VCaP (cell line): ENCODE results near the gene MFRP.

Experiments
- H3K27ac ChIP-seq: fragments of 450-650 bp; 2 replicates; pipeline ENCODE4 v1.5.1; 2017
- TF ChIP-seq, protein P1 (sequence below): fragments of 450-650 bp; conservative IDR thresholded peaks from 2 replicates; pipeline ENCODE4 v1.5.1; 2017; ENCODE audit warnings: mild to moderate bottlenecking, moderate library complexity

Gene MFRP

DNA sequence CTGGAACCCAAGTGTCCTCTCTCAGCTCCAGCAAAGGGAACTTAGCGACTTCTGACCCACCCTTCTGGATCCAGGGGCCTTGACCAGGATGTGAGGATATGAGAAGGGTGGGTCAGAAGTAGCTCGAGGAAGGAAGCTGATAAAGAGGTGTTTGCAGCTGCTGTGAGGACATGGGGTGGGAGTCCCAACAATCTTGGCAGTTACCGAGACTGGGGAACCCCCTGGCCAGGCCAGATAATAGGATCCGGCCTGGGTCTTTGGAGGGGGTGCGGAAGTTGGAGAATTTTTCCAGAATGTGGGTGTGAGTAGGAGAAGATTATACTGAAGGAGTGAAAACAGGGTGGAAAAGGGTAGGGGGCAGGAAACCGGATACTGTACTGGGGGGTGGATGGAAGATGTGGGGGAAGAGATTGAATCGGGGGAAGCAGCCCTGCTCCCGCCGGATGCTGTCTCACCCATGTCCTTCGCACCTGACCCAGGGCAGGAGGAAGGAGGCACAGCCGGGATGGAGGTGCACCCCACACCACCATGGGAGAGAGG lies 26.7 kb downstream of the MFRP start:
- no peak overlapping the region for H3K27ac ChIP-seq
- TF ChIP-seq, protein P1, sequence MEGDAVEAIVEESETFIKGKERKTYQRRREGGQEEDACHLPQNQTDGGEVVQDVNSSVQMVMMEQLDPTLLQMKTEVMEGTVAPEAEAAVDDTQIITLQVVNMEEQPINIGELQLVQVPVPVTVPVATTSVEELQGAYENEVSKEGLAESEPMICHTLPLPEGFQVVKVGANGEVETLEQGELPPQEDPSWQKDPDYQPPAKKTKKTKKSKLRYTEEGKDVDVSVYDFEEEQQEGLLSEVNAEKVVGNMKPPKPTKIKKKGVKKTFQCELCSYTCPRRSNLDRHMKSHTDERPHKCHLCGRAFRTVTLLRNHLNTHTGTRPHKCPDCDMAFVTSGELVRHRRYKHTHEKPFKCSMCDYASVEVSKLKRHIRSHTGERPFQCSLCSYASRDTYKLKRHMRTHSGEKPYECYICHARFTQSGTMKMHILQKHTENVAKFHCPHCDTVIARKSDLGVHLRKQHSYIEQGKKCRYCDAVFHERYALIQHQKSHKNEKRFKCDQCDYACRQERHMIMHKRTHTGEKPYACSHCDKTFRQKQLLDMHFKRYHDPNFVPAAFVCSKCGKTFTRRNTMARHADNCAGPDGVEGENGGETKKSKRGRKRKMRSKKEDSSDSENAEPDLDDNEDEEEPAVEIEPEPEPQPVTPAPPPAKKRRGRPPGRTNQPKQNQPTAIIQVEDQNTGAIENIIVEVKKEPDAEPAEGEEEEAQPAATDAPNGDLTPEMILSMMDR: no peak

DNA sequence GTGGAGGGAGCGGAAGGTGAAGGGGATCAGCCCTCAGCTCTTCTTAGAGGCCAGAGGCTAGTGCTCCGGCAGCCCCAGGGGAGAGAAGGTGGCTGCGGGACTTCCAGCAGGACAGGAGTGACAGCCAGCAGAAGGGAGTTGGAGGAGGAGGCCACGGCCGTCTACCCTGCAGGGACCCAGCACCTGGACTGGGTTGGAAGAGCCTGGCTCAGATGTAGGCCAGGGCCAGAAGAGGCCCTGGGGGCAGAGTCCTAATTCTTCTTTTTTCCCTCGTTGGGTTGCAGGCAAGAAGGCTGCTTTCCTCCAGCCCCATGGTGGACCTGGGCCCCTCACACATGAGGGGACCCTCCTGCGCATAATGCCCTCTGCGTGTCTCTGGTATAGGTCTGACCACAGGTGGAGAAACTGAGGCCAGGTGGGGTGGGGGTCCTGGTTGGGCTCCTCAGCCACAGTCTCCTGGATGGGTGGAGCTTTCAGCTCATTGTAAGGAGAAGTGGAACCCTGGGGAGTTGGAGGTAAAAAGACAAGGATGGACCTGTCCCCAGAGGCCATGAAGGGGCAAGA lies 27.3 kb downstream of the MFRP start:
- H3K27ac ChIP-seq: no peak overlapping the region

DNA sequence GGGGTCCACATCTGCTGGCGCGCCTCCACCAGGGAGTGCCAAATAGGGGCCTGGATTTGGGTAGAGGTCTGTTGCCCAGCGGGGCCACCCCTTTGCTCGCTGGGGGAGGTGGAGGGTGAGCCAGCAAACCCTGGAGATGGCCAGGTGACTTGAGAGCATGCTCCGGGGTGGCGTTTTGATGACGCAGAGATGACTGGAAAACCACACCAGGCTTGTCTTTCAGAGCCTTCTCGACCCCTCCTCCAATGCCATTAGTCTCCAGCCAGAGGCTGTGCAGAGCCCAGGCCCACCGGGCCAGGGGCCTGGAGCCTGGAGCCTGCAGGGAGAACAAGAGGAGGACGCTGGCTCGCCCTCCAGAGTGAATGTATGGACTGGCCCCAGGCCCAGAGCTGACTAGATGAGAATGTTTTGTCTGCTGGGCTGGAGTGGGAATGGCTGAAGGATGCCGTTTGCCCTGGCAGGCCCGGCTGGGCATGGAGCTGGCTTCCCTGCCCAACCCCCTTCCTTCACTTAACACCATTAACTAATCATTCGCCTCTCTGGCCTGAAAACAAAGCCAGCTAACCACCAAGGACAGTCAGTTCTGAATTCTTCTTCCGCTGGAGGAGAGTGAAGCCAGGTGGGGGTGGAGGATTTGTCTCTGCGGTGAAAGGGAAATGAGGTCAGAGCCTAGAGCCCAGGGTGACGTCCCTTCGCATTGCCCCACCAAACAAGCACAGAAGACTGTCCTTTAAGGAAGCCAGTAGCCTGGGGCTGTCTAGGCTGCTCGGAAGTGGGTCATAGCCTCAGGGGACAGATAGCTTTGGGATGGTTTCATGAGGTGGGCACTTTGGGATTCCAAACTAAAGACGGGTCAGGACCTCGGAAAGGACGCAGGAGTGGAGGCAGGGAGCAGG lies 28.0 kb downstream of the MFRP start:
- H3K27ac ChIP-seq: no peak overlapping the region
- TF ChIP-seq, protein P1: no peak

More for the DNA sequence above, 27.3 kb downstream of the MFRP start:
- TF ChIP-seq, protein P1: no peak

DNA sequence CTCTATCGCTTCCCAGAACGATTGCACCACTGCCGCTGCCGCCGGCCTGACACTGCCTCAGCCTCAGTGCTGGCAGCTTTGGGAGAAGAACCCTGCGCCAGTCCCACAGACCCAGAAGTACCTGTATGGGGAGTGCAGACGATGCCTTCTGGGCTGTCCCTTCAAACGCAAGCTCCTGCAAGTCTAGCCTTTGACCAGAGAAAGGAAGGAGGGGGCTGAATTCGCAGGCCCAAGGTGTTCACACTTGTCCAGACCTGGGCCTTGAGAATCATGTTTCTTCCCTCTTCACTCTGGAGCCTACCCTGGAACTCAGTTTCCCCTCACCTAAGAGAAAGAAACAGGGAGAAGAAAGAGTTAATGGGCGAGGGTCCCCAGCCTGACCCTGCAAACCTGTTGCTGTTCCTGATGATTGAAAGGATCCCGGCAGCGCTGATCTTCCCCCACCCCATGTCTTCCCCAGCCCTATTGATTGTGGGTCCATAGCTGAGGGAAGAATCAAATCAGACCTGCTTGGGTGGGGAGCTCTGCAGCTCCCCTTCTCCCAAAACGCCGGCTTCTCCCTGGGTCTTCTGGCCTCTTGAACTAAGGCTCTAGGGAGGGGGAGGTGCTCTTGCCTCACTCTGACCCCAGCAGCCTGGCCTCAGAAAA lies 28.8 kb downstream of the MFRP start:
- H3K27ac ChIP-seq: peak overlapping the region; percentile 78; the same call in 1 of the 2 replicates
- TF ChIP-seq, protein P1: no peak

DNA sequence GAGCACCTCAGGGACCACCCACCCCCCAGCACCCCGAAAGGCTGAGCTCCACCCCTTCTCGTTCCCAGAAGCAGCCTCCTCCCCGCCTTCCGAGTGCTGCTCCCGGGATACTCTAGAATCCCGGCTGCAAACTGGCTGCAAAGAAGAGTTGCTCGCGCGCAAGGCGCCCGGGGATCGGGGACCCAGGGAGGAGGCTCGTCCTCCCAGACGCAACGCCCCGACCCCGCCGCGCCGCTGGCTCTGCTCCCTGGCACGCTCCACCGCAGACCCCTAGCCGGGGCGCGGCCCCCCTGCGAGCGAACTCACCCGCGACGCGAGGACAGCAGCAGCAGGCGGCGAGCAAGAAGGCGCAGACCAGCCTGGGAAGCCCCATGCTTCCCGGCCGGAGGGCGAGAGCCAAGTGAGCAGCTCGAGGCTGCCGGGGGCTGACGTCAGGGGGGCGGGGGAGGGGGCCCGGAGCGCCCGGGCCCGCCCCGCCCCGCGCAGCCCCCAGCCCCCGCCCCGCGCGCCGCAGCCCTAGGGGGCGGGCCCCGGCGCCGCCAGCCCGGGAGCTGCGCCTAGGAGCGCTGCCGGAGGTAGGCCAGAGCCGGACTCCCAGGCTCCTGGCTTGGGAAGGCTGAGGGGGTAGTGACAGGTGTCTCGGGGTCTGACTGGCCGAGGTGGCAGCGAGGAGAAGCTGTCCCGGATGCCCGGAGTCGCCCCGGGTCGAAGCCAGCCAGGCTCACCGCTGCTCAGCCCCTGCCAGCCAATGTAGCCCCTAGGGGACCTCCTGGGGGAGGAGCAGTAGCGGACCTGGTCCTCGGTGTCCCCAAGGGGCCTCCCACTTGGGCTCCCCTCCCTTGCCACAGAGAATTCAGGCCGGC lies 29.5 kb downstream of the MFRP start, which contains the start of gene MCAM:
TSS of gene MCAM (minus strand) at position 402 of the 863 bp plus-strand sequence. CDS start at position 373, 29 bp downstream.
- TF ChIP-seq, protein P1: no peak

DNA sequence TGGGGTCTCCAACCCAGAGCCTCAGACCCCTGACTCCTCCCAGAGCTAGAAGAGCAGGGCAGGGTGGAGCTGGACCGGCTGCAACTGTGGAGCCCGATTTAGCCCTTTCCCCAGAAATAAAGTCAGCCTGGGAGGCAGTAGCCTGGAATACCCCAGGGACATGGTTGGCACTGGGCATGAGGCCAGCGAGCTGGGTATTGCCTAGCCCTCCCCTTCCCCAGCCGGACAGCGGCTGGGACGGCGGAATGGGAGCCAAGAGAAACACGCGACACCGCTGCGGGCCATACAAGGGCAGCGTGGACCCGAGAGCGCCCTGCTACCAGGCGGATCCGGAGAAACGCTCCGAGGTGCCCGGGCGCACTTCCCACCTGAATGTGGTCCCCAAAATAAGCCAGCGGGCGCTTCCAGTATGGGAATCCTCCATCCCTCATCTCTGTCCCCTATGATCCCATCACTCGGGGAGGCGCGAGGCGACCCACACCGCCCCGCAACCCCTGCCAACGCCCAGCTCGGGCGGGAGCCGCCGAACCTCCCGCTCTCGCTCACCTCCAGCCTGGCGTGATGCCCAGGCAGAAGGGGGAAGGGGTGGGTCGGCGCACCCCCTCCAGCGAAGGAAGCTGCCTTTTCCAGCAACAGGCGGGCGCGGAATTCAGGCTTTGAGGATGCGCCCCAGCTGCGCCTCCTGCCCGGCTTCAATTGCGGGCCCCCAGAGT lies 30.3 kb downstream of the MFRP start:
- TF ChIP-seq, protein P1: no peak

More for the DNA sequence above, 29.5 kb downstream of the MFRP start, which contains the start of gene MCAM:
- peak within 1 kb of the TSS; percentile 78 for H3K27ac ChIP-seq

More for the DNA sequence above, 30.3 kb downstream of the MFRP start:
- peak overlapping the region; percentile 78 for H3K27ac ChIP-seq
